Parathyroid adenoma (tissue), 2 donors: Measurements from ENCODE around the gene APLNR.

ENCODE experiments used
- H2AFZ ChIP-seq: fragments of 300-600 bp; sonication (generic); one replicate; pipeline ENCODE4 v1.7.0; 2017; ENCODE audit warnings: antibody characterized with exemption, mild to moderate bottlenecking
- H3K27ac ChIP-seq: fragments of 300-600 bp; sonication (generic); one replicate; pipeline ENCODE4 v1.7.0; 2017
- H3K27me3 ChIP-seq: fragments of 300-600 bp; sonication (generic); one replicate; pipeline ENCODE4 v1.7.0; 2017; ENCODE audit warnings: low read length; ENCODE audit not compliant: control insufficient read depth, insufficient read depth
- H3K36me3 ChIP-seq: fragments of 300-600 bp; sonication (generic); one replicate; pipeline ENCODE4 v1.7.0; 2017; ENCODE audit warnings: low read length; ENCODE audit not compliant: control insufficient read depth, insufficient read depth
- H3K4me1 ChIP-seq: fragments of 300-600 bp; sonication (generic); one replicate; pipeline ENCODE4 v1.7.0; 2017; ENCODE audit warnings: control low read depth
- H3K4me2 ChIP-seq: fragments of 300-600 bp; sonication (generic); one replicate; pipeline ENCODE4 v1.7.0; 2017; ENCODE audit warnings: low read length
- H3K4me3 ChIP-seq: fragments of 300-600 bp; sonication (generic); one replicate; pipeline ENCODE4 v1.7.0; 2017; ENCODE audit warnings: low read depth, low read length
- H3K79me2 ChIP-seq: fragments of 300-600 bp; sonication (generic); one replicate; pipeline ENCODE4 v1.7.0; 2017; ENCODE audit warnings: control low read depth
- H3K9ac ChIP-seq: fragments of 300-600 bp; sonication (generic); one replicate; pipeline ENCODE4 v1.7.0; 2017; ENCODE audit warnings: mild to moderate bottlenecking
- H3K9me3 ChIP-seq: fragments of 300-600 bp; sonication (generic); one replicate; pipeline ENCODE4 v1.7.0; 2017; ENCODE audit warnings: low read length; ENCODE audit not compliant: control insufficient read depth
- TF ChIP-seq, protein P1 (sequence below): fragments of 300-600 bp; sonication (generic); IDR thresholded peaks from one replicate; pipeline ENCODE4 v1.7.0; 2017; ENCODE audit warnings: antibody characterized with exemption, mild to moderate bottlenecking
- donor health status: primary hyperparathyroidism.

The APLNR gene

DNA sequence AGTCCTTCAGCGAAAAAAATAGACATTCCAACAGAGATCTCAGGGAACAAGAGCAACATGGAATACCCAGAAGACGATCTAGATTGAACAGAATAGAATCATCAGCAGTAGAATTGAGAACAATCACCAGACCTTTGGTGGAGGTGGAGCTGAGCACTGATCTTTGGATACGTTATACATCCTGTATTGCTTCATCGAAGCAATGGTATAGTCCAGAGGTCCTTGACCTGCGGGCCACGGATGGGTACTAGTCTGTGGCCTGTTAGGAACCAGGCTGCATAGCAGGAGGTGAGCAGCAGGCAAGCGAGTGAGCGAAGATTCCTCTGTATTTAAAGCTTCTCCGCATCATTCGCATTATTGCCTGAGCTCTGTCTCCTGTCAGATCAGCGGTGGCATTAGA, 37.7 kb downstream of the APLNR start:
- no peak overlapping the region for H3K27ac ChIP-seq
- H3K4me3 ChIP-seq, result no peak overlapping the region
- H3K9me3 ChIP-seq, result no peaks in the 10 kb centered on the region
- H3K79me2 ChIP-seq, result no peaks in the 10 kb centered on the region
- H3K27me3 ChIP-seq, result no peaks in the 10 kb centered on the region
- H2AFZ ChIP-seq, result no peak overlapping the region
- H3K4me2 ChIP-seq, result no peak overlapping the region
- no peaks in the 10 kb centered on the region for H3K36me3 ChIP-seq
- no peaks in the 10 kb centered on the region for H3K4me1 ChIP-seq
- TF ChIP-seq, protein P1, sequence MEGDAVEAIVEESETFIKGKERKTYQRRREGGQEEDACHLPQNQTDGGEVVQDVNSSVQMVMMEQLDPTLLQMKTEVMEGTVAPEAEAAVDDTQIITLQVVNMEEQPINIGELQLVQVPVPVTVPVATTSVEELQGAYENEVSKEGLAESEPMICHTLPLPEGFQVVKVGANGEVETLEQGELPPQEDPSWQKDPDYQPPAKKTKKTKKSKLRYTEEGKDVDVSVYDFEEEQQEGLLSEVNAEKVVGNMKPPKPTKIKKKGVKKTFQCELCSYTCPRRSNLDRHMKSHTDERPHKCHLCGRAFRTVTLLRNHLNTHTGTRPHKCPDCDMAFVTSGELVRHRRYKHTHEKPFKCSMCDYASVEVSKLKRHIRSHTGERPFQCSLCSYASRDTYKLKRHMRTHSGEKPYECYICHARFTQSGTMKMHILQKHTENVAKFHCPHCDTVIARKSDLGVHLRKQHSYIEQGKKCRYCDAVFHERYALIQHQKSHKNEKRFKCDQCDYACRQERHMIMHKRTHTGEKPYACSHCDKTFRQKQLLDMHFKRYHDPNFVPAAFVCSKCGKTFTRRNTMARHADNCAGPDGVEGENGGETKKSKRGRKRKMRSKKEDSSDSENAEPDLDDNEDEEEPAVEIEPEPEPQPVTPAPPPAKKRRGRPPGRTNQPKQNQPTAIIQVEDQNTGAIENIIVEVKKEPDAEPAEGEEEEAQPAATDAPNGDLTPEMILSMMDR, result no peak
- no peak overlapping the region for H3K9ac ChIP-seq

DNA sequence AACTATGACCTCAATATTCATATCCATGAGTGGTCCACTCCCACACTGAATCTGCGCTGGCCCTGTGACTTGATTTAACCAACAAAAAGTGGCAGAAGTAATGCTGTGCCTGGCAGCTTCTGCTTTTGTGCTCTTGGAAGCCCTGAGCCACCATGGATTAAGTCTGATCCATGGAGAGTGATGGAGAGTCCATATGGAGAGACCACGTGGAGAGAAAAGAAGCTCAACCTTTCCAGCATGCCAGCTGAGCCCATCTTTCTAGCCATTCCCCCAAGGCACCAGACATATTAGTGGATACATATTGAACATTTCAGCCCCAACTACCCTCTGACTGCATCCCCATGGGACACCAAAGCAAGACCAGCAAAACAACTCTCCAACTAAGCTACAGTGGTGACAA, 39.3 kb downstream of the APLNR start:
- Histone ChIP-seq H3K79me2 (no peaks in the 10 kb centered on the region), H3K4me3 (no peak overlapping the region), H3K27me3 (no peaks in the 10 kb centered on the region), H3K4me2 (no peak overlapping the region), H2AFZ (no peak overlapping the region), H3K4me1 (no peaks in the 10 kb centered on the region), H3K27ac (no peak overlapping the region), H3K9me3 (no peaks in the 10 kb centered on the region), H3K9ac (no peak overlapping the region), H3K36me3 (no peaks in the 10 kb centered on the region)
- TF ChIP-seq, protein P1, result no peak

DNA sequence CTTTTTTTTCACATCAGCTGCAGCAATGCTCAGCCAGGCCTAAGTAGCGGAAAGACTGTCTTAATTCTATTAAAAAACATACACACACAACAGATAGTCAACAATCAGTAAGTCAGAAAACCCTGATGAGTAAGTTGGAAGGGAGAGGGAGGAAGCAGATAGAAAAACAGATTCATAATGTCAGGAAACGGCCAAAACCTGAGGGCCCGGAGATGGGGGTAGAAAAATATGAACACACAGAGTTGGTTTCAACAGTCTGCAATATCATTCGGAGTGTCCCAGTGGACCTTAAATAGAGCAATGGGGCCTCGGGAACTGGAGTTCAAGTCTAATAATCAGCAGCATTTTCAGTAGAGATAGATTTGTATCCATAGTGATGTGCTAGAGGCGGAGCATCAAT, 40.5 kb downstream of the APLNR start:
- H3K36me3 ChIP-seq, result no peaks in the 10 kb centered on the region
- no peaks in the 10 kb centered on the region for H3K27me3 ChIP-seq
- H2AFZ ChIP-seq, result no peak overlapping the region
- no peak overlapping the region for H3K4me2 ChIP-seq
- TF ChIP-seq, protein P1, result no peak
- no peak overlapping the region for H3K27ac ChIP-seq
- no peak overlapping the region for H3K9ac ChIP-seq
- H3K79me2 ChIP-seq, result no peaks in the 10 kb centered on the region
- H3K4me1 ChIP-seq, result no peaks in the 10 kb centered on the region
- H3K4me3 ChIP-seq, result no peak overlapping the region
- H3K9me3 ChIP-seq, result no peaks in the 10 kb centered on the region

DNA sequence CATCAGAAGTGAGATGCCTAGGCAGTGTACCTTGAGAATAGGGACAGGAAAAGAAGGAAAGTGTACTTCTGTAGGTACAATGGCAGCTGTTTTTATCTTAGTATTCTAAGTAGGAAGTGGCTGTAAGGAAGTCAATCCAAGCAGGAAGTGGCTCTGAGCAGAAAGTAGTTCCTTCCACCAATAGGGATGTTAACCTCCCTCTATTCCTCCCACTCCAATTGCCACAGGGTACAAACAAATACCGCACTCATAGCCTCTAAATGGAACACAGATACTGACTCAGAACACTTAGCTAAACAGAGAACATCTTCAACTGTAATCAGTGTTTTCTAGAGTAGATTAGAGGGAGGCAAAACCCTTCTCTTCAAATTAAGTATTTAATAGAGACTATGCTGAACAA, 44.7 kb downstream of the APLNR start:
- TF ChIP-seq, protein P1, result no peak
- Histone ChIP-seq H3K36me3 (no peaks in the 10 kb centered on the region), H3K27me3 (no peaks in the 10 kb centered on the region), H3K79me2 (no peaks in the 10 kb centered on the region), H3K9ac (no peak overlapping the region), H3K4me1 (no peaks in the 10 kb centered on the region), H3K4me2 (no peak overlapping the region), H3K27ac (no peak overlapping the region), H3K9me3 (no peaks in the 10 kb centered on the region), H3K4me3 (no peak overlapping the region), H2AFZ (no peak overlapping the region)

DNA sequence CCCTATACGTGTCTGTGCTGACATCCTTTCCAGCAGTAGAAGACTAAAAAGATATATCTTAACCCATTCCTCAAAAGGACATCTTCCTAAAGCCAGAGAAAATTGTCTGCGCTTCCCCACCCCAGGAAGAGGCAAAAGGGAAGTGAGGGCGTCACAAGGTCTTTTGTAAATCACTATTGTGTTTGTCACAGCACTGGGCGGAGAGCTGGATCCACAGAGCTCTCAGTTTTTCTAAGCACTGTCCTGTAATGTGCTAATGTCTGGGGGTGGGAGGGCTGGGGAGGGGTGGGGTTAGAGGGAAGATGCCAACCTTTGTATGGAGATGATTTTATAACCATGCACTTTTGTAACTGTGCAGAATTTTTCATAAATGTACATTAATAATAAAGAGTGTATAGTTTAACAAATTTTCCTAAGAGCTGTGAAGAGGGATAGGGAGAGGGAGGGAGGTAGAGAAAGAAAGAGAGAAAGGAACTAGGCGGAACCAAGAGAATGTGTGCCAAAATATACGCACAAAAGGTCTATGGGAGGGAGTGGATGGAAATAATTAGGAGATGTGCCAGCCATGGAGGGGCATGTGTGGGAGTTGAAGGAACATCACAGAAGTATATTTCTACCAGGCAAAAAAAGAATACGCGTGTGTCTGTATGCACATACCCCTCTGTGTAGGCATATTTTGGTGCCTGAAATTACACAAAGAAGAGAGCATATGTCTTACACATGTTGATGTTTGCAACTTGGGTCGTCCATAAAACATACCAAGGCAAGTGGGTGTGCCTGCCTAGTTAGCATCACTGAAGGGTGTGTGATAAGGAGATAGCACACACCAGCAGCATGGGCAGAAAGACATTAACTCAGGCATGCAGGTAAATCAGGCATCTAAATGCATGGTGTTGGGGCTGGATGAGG, 45.5 kb downstream of the APLNR start:
- no peaks in the 10 kb centered on the region for H3K9me3 ChIP-seq
- H3K4me1 ChIP-seq, result no peaks in the 10 kb centered on the region
- H3K27me3 ChIP-seq, result no peaks in the 10 kb centered on the region
- no peak overlapping the region for H3K27ac ChIP-seq
- no peak overlapping the region for H3K4me2 ChIP-seq
- TF ChIP-seq, protein P1, result no peak
- H3K79me2 ChIP-seq, result no peaks in the 10 kb centered on the region
- H3K4me3 ChIP-seq, result no peak overlapping the region
- H2AFZ ChIP-seq, result no peak overlapping the region
- no peaks in the 10 kb centered on the region for H3K36me3 ChIP-seq
- H3K9ac ChIP-seq, result no peak overlapping the region
